ENCODE data around the gene FCER1G. TPM values are rescaled to one million over a fixed set of nuclear protein-coding genes. Genes with fewer than 3 reads are reported as not detected.

FCER1G gene
- total RNA-seq, 1 donor: not detected

DNA sequence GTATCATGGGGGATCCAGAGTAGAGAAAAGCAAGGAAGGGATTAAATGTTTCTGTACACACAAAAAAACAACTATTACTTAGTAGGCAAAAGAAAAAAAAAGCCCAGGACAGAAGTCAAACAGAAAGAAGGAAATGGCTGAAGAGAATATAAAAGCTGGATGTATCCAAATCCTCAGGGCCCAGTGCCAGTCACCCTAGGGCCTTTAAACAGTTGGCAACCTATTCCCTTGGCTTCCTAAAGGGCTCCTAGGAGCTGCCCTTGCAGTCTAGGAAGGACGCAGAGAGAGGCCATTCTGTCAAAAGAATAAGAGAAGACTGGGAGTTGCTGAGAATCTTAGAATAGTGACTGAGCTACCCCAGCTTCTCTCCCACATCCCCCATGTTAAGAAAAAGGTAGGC, 42.7 kb upstream of the FCER1G start:
- H3K4me3 ChIP-seq (ENCODE audit: low read depth, low read length): no peak overlapping the region
- TF ChIP-seq CTCF (IDR thresholded peaks at IDR 0.05; ENCODE audit: insufficient read depth, low read length): no peak
- DNase-seq (ENCODE audit: low read depth): no peak

DNA sequence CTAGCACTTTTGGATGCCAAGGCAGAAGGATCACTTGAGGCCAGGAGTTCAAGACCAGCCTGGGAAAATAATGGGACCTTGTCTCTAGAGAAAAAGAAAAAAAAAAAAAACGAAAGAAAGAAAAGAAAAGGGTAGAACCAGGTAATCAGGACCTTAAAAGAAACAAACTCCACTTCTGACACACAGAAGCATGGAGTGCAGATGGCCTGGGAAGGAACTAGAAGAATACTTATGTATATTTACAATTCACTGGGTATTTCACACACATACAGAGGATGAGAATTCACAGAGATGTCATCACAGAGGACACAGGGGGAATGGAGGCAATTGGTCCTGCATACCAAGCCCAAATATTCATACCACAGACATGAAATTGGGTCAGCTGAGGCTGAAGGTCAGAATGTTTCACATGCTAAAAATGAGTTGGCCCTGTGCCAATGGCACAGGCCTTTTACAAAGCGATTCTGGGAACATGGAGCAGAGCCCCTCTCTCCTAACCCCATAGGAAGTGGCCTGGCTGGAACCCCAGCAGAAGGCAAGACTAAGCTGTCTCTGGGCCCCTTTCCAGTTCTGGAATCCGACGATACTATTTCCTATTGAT, 42.2 kb upstream of the FCER1G start:
- DNase-seq (ENCODE audit: low read depth): peak; percentile 90
- no peak overlapping the region for H3K4me3 ChIP-seq (ENCODE audit: low read depth, low read length)
- TF ChIP-seq CTCF (IDR thresholded peaks at IDR 0.05; ENCODE audit: insufficient read depth, low read length): no peak

GRCh38 chr1:161173711-161174110, 41.4 kb upstream of the FCER1G start:
- TF ChIP-seq CTCF (IDR thresholded peaks at IDR 0.05; ENCODE audit: insufficient read depth, low read length): no peak
- DNase-seq (ENCODE audit: low read depth): no peak
- no peak overlapping the region for H3K4me3 ChIP-seq (ENCODE audit: low read depth, low read length)

GRCh38 chr1:161174911-161175310, 40.2 kb upstream of the FCER1G start:
- no peak for TF ChIP-seq CTCF (IDR thresholded peaks at IDR 0.05; ENCODE audit: insufficient read depth, low read length)
- no peak overlapping the region for H3K4me3 ChIP-seq (ENCODE audit: low read depth, low read length)
- no peak for DNase-seq (ENCODE audit: low read depth)

GRCh38 chr1:161175771-161176453, 39.2 kb upstream of the FCER1G start:
- H3K4me3 ChIP-seq (ENCODE audit: low read depth, low read length): no peak overlapping the region
- DNase-seq (ENCODE audit: low read depth): no peak
- TF ChIP-seq CTCF (IDR thresholded peaks at IDR 0.05; ENCODE audit: insufficient read depth, low read length): no peak

- DNase-seq (ENCODE audit: low read depth): no peak
- H3K4me3 ChIP-seq (ENCODE audit: low read depth, low read length): peak overlapping the region; percentile 99
- no peak for TF ChIP-seq CTCF (IDR thresholded peaks at IDR 0.05; ENCODE audit: insufficient read depth, low read length)
These were observed 38.5 kb upstream of the FCER1G start for GRCh38 chr1:161176468-161177111.
